ENCODE measurements around the gene POLR3F.

- TF ChIP-seq ZBTB7A (IDR thresholded peaks at IDR 0.05; ENCODE audit: borderline replicate concordance, control insufficient read depth, low read depth, low read length) (no peak), SMARCA4 (IDR thresholded peaks at IDR 0.05) (no peak), TSC22D4 (tag; IDR thresholded peaks at IDR 0.05) (no peak), CTCF (IDR thresholded peaks at IDR 0.05 in 2 of 3, conservative IDR thresholded peaks at IDR 0.05 in 1 of 3; ENCODE audit: insufficient read depth in 2 of 3, low read depth in 1 of 3, low read length in 3 of 3) (no peak), MEF2D (tag; conservative IDR thresholded peaks at IDR 0.05; ENCODE audit: low read depth) (no peak), FOXK2 (conservative IDR thresholded peaks at IDR 0.05 in 1 of 2, IDR thresholded peaks at IDR 0.05 in 1 of 2; ENCODE audit: low read depth in 2 of 2) (no peak), CBX1 (IDR thresholded peaks at IDR 0.05; ENCODE audit: low read depth) (no peak), TFAM (CRISPR knock-in tag; conservative IDR thresholded peaks at IDR 0.05) (no peak), ERF (CRISPR knock-in tag; IDR thresholded peaks at IDR 0.05) (no peak), TAF7 (tag; IDR thresholded peaks at IDR 0.05) (no peak), ZBTB43 (CRISPR knock-in tag; IDR thresholded peaks at IDR 0.05) (no peak), POLR2A (conservative IDR thresholded peaks at IDR 0.05) (no peak)
- TF ChIP-seq, protein P1, sequence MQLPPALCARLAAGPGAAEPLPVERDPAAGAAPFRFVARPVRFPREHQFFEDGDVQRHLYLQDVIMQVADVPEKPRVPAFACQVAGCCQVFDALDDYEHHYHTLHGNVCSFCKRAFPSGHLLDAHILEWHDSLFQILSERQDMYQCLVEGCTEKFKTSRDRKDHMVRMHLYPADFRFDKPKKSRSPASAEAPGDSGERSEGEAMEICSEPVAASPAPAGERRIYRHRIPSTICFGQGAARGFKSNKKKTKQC (CRISPR knock-in tag; IDR thresholded peaks at IDR 0.05) = no peak
Measured at GRCh38 chr20:18532626-18533025, 65.4 kb downstream of the POLR3F start.
